Pancreas (tissue), 10 donors: Measurements from ENCODE around the gene ESRRB. TPM values are rescaled to one million over a fixed set of nuclear protein-coding genes. Genes with fewer than 3 reads are reported as not detected.

Source experiments
- ATAC-seq, 4 donors: fragments of 200-7000 bp; cut with Tn5 transposase; one replicate each; pipeline versions ENCODE4 v1.8.0 to v1.9.1; 2020; ENCODE audit warnings: mild to moderate bottlenecking in 4 of 4, moderate library complexity in 4 of 4
- DNase-seq, 6 donors: peaks; one replicate each; pipeline ENCODE4 v3.0.0-alpha.2; 2020
- FAIRE-seq: peaks from 2 replicates; lab custom pipeline; 2012; peaks lifted over from hg19 to GRCh38; lab: Jason Lieb, UNC
- H3K27ac ChIP-seq, 4 donors: fragments of 200-600 bp; sonication (generic); 1 replicate in 3 of 4; 2 replicates in 1 of 4; pipeline versions ENCODE4 v1.5.0 to v1.8.0; 2020
- H3K27me3 ChIP-seq, 4 donors: fragments of 200-600 bp; one replicate each; pipeline ENCODE4 v1.8.0; 2021
- H3K36me3 ChIP-seq, 3 donors: fragments of 200-600 bp; sonication (generic) in 1 of 3; one replicate each; pipeline versions ENCODE4 v1.5.0 to v1.8.0; 2020 to 2021
- H3K4me1 ChIP-seq, 3 donors: fragments of 200-600 bp; one replicate each; pipeline ENCODE4 v1.8.0; 2021
- H3K4me3 ChIP-seq, 4 donors: fragments of 200-600 bp; sonication (generic) in 2 of 4; one replicate each; pipeline versions ENCODE4 v1.5.0 to v1.8.0; 2020 to 2021
- H3K9me3 ChIP-seq, 4 donors: fragments of 200-600 bp; one replicate each; pipeline ENCODE4 v1.8.0; 2021
- CTCF ChIP-seq, 4 donors: fragments of 200-600 bp; sonication (generic) in 3 of 4; IDR thresholded peaks; one replicate each; pipeline versions ENCODE4 v1.5.0 to v1.8.0; 2021; ENCODE audit warnings: antibody characterized with exemption in 4 of 4
- WGBS, 2 donors: extraction: QIAGEN DNeasy Blood & Tissue Kit; methylation state at CpG; one replicate each; pipeline ENCODE4 v1.1.7; 2013; 5-methylcytosine and 5-hydroxymethylcytosine counted together
- intact Hi-C, 3 donors: fragments of 100-400 bp; cut with DNase I; formaldehyde crosslinking; loops; one replicate each; pipeline versions ENCODE4 v1.11.1 to v1.14.2; 2022
- polyA plus RNA-seq, 2 donors: library from polyadenylated mRNA; stranded (reverse); fragments of 200-250 nt; gene quantifications; one replicate each; pipeline ENCODE4 v1.2.3, GENCODE V29; 2013
- total RNA-seq, 6 donors: library from RNA; stranded (reverse); fragmentation: NEBNext Ultra II Directional in 4 of 6; extraction: Animal tissue kit (Norgen Biotek cat#: 25700) in 4 of 6; gene quantifications; one replicate each; pipeline versions ENCODE4 v1.2.1 to v1.2.4, GENCODE V29; 2021 to 2023
- donor health status: healthy with polysubstance abuse.
- donor health status: DM: no; HTN: no; CAD: no; lungs with moderate emphysema.
- donor health status: DM: no; HTN: no; CAD: no.
- donor health status: control.
- donor health status: control.
- donor health status: Bipolar disorder and iron deficiency.
- donor health status: DM: yes; HTN: yes; CAD: no.
- donor health status: DM: no; HTN: no; CAD: no.
- donor health status: DM: no; HTN: no; CAD: no.
- donor health status: DM: yes; HTN: yes; CAD: no.

Gene ESRRB
- total and polyA plus RNA-seq, 8 donors = 0.14 to 0.85 (median 0.50) TPM; not detected in 2

DNA sequence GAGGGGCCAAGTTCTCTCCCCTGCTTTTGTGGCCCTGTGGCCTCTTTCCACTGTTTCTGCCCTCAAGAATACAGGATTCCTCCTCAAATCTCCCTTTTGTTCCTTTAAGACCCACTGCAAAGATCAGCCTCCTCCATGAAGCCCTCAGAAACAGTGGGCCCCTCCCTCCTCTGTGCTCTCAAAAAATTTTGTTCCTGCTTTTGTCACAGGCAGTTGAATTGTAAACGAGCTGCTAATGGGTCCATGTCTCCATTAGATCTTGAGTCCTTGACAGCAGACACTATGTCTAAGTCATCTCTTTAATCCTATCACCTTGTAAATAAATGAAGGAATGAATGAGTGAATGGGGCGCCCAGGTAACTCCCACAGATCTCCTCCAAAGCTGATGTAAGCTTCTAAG, 175.2 kb downstream of the ESRRB start:
- DNase-seq = no peak
- 66 to 68% methylated on average over 2 of the region's 2 CpGs for WGBS, 2 donors
- intact Hi-C loops = no loop called here
- no peak overlapping the region for H3K4me3 ChIP-seq
- H3K27me3 ChIP-seq = no peaks in the 10 kb centered on the region
- no peak for ATAC-seq
- no peaks in the 10 kb centered on the region for H3K4me1 ChIP-seq
- no peaks in the 10 kb centered on the region for H3K9me3 ChIP-seq
- no peaks in the 10 kb centered on the region for H3K36me3 ChIP-seq
- TF ChIP-seq CTCF (IDR thresholded peaks at IDR 0.05) = no peak
- H3K27ac ChIP-seq = no peak overlapping the region
- FAIRE-seq = no peak

Other genes starting within 250 kb of the ESRRB start
- 10 to 100 TPM; 13.8 to 29.7 (median 17.4) TPM for gene GPATCH2L, start 224.2 kb upstream of the ESRRB start, total RNA-seq
- gene GPATCH2L, start 224.2 kb upstream of the ESRRB start, polyA plus RNA-seq = 1 to 10 TPM; 3.0 to 6.0 TPM